ENCODE data around the gene ANO2. TPM values are rescaled to one million over a fixed set of nuclear protein-coding genes. Genes with fewer than 3 reads are reported as not detected.
"Not testable (repeated sequence)": the region's sequence is repeated elsewhere in the genome, so short reads cannot be mapped to it uniquely, and the experiment has no call there.

Gene ANO2
- total RNA-seq, 2 experiments from 2014 or later = not detected

DNA sequence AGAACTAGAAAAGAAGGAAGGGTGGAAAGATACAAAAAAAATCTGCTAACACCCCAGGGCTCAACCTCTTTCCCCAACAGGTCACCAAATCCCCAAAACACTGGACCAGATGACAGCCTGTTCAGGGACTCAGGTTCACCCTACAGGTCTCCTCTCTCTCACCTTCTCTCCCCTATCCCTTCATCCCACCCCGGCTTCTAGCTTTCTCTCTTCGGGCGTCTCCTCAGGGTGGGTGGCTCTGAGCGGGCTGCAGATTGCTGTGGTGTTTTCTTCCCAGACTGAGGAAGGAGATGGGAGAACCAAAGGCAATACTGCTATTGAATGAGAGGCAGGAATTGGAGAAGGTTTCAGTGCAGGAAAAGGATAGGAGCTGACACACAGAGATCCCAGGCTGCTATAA lies 39.3 kb downstream of the ANO2 start:
- no peaks in the 10 kb centered on the region for H3K4me1 Mint-ChIP-seq
- CTCF ChIA-PET = no interaction called here
- H3K9me3 Mint-ChIP-seq (ENCODE audit: low read depth) = no peaks in the 10 kb centered on the region
- H3K27ac Mint-ChIP-seq = no peak overlapping the region
- peak; percentile 8 for DNase-seq
- H3K27me3 Mint-ChIP-seq = peaks cover 2% of the 10 kb centered on the region
- no peaks in the 10 kb centered on the region for H3K36me3 Mint-ChIP-seq
- ATAC-seq = no peak
- H3K4me3 Mint-ChIP-seq = no peak overlapping the region

DNA sequence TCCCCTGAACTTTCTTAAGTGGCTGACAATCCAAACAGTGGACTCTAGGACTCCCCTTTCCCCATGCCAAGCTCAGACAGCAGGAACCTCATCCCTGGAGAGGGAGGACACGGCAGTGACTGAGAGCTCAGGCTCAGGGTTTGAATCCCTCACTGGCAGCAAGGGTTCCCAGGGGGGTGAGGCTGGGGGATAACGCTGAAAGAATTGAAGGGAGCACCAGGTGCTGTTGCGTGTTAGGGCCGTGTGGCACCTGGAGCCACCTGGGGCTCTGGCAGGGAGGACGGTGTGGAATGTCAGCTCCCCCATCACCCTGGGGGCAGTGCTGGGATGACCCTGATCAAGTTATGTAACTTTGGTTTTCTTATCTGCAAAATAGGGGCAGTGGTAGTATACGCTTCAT lies 40.1 kb downstream of the ANO2 start:
- peak; percentile 31 for DNase-seq
- Mint-ChIP-seq H3K27me3 (peaks cover 6% of the 10 kb centered on the region), H3K4me3 (no peak overlapping the region), H3K27ac (no peak overlapping the region), H3K36me3 (no peaks in the 10 kb centered on the region), H3K4me1 (no peaks in the 10 kb centered on the region), H3K9me3 (ENCODE audit: low read depth) (no peaks in the 10 kb centered on the region)
- no peak for ATAC-seq
- CTCF ChIA-PET = no interaction called here

DNA sequence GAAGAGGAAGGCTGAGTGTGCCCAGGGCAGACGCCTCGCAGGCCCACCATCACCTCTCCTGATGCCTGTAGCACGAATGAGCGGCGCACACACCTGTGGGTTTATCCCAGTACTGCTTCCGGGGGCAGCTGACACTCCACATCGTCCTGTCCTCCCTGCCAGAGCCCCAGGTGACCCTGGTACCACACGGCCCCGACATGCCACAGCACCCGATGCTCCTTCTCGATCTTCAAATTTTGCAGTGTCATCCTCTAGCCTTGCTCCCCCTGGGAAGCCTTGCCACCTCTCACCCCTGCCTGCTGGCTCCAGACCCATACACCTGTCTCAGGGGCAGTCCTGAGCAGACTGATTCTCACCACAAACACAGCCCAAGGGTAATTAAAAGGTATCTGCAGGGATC lies 40.6 kb downstream of the ANO2 start:
- Mint-ChIP-seq H3K27ac (no peak overlapping the region), H3K4me3 (no peak overlapping the region), H3K36me3 (no peaks in the 10 kb centered on the region), H3K4me1 (no peaks in the 10 kb centered on the region), H3K9me3 (ENCODE audit: low read depth) (no peaks in the 10 kb centered on the region), H3K27me3 (peaks cover 6% of the 10 kb centered on the region)
- ATAC-seq (no peak), DNase-seq (peak; percentile 31)
- CTCF ChIA-PET = no interaction called here

DNA sequence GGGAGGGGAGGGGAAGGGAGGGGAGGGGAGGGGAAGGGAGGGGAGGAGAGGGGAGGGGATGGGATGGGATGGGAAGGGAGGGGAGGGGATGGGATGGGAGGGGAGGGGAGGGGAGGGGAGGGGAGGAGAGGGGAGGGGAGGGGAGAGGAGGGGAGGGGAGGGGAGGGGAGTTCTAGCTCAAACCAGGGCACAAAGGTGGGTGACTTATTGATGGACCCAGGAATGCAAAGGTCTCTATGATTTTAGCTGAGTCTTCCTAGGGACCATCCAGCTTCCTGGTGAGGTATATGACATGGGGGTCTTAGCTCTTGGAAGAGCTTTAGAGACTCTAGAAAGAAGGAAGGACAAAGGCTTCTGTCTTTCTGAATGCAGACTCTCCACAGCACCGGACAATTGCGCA lies 42.3 kb downstream of the ANO2 start:
- H3K4me3 Mint-ChIP-seq = no peak overlapping the region
- H3K27me3 Mint-ChIP-seq = peaks cover 4% of the 10 kb centered on the region
- H3K27ac Mint-ChIP-seq = no peak overlapping the region
- DNase-seq (no peak), ATAC-seq (no peak)
- H3K9me3 Mint-ChIP-seq (ENCODE audit: low read depth) = no peaks in the 10 kb centered on the region
- H3K4me1 Mint-ChIP-seq = no peaks in the 10 kb centered on the region
- CTCF ChIA-PET = no interaction called here
- H3K36me3 Mint-ChIP-seq = no peaks in the 10 kb centered on the region

DNA sequence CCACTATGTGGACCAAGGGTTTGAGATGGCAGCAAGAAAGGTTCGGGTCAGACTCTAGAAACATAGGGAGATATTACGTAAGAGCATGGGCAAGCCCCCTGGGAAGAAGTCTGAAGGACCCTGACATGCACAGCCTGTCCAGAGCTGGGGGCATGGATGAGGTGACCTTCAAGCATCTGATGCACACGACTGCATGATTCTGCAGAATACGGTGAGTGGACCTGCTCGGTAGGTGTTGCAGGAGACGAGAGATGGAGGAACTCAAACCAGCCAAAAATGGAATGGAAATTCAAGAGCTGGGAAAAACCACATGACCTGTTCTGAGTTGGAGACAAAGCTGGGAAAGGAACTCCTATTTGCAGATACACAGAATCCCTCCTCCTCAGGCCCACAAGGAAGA lies 43.6 kb downstream of the ANO2 start:
- no peak overlapping the region for H3K27ac Mint-ChIP-seq
- ATAC-seq (no peak), DNase-seq (no peak)
- H3K4me3 Mint-ChIP-seq = no peak overlapping the region
- H3K36me3 Mint-ChIP-seq = no peaks in the 10 kb centered on the region
- CTCF ChIA-PET = no interaction called here
- H3K27me3 Mint-ChIP-seq = peaks cover 11% of the 10 kb centered on the region
- no peaks in the 10 kb centered on the region for H3K4me1 Mint-ChIP-seq
- no peaks in the 10 kb centered on the region for H3K9me3 Mint-ChIP-seq (ENCODE audit: low read depth)

DNA sequence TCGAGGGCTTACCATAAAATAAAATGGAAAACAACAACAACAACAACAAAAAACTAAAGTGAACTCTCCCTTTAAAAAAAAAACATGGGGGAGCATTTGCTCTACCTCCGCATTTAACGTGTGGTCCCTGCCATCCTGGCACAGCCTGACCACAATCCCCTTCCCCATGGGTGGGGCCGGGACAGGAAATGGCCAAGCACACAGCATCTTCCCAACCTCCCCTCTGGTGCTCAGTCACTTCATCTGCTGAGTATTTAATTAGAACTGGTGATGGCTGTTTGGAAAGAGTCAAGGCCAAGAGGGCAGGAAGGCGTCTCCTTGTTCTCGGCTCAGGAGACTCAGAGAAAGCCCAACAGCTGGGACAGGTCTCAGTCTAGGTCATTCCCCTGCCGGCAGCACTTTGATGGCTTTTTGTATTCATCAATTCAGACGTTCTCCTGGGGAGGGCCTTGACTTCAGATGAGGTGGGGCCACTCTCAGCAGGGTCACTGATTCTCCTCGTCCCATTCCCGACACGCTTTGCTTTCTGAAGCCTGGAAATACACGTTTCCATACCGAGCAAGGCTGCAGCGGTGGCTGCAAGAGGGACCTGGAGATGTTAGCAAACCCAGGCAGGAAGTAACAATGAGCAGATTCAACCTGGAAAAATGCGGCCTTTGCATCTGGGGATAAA lies 44.4 kb downstream of the ANO2 start:
- DNase-seq (no peak), ATAC-seq (no peak)
- CTCF ChIA-PET = no interaction called here
- no peaks in the 10 kb centered on the region for H3K4me1 Mint-ChIP-seq
- H3K9me3 Mint-ChIP-seq (ENCODE audit: low read depth) = no peaks in the 10 kb centered on the region
- no peak overlapping the region for H3K4me3 Mint-ChIP-seq
- no peak overlapping the region for H3K27ac Mint-ChIP-seq
- H3K36me3 Mint-ChIP-seq = no peaks in the 10 kb centered on the region
- peaks cover 11% of the 10 kb centered on the region for H3K27me3 Mint-ChIP-seq

DNA sequence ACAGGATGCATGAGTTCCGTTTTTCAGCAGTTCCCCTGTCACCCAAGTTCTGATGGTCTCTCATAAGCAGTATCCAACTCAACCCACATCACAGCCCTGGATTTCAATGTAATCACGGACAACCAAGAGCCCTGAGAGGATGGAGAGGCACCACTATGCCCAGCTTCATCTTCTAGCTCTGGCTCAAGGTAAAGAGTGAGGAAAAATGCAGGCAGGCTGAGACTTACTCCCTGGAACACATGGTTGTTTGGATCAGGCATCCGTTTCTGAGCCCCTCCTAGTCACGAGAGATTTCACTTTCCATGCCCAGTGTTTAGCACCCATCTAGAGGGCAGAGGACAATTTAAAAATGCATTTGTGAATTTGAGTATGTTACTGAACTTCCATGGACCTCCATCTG lies 45.0 kb downstream of the ANO2 start:
- Mint-ChIP-seq H3K27me3 (peaks cover 17% of the 10 kb centered on the region), H3K27ac (no peak overlapping the region), H3K4me3 (no peak overlapping the region), H3K9me3 (ENCODE audit: low read depth) (no peaks in the 10 kb centered on the region), H3K4me1 (no peaks in the 10 kb centered on the region), H3K36me3 (no peaks in the 10 kb centered on the region)
- CTCF ChIA-PET = no interaction called here
- no peak for DNase-seq
- no peak for ATAC-seq

DNA sequence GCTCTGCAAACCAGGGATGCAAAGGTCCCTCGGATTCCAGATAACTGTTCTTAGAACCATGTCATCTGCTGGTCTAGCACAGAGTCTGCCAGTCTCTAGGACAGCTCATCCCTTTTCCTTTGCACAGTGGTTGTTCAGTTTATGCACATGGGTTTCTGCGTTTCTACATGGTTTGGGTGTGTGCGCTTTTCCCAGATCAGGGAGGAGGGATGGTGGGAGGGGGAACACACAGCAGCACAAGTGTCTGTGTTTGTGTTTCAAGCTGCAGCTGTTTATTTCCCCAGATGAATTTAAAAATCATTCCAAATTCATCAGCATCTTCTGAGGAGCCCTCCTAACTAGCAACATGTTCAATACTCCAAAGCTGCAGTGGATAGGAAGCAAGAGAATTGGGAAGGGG lies 45.4 kb downstream of the ANO2 start:
- CTCF ChIA-PET = no interaction called here
- Mint-ChIP-seq H3K9me3 (ENCODE audit: low read depth) (no peaks in the 10 kb centered on the region), H3K27me3 (peaks cover 19% of the 10 kb centered on the region), H3K27ac (no peak overlapping the region), H3K36me3 (no peaks in the 10 kb centered on the region), H3K4me1 (no peaks in the 10 kb centered on the region), H3K4me3 (no peak overlapping the region)
- ATAC-seq = no peak
- DNase-seq = no peak

DNA sequence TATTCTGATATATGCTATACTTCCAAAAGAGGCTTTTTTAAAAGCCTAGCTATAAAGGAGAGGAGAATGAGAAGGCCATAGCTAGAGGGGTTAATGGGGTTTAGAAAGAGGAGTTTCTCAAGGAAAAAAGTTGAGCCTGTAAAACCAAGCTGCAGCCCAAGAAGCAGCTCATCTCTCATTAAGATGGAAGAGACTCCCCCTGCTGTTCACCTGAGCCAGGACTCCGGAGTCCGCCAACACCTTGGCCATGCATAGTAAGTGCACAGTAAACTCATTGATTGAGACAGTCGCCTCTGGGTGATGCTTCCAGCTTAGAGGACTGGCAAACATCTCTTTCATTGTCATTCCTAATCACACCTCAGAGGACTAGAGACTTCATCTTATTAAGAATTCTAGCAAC lies 46.2 kb downstream of the ANO2 start:
- no peak for ATAC-seq
- Mint-ChIP-seq H3K36me3 (no peaks in the 10 kb centered on the region), H3K4me1 (no peaks in the 10 kb centered on the region), H3K27ac (no peak overlapping the region), H3K4me3 (no peak overlapping the region), H3K27me3 (peaks cover 24% of the 10 kb centered on the region), H3K9me3 (ENCODE audit: low read depth) (no peaks in the 10 kb centered on the region)
- CTCF ChIA-PET = no interaction called here
- DNase-seq = no peak

DNA sequence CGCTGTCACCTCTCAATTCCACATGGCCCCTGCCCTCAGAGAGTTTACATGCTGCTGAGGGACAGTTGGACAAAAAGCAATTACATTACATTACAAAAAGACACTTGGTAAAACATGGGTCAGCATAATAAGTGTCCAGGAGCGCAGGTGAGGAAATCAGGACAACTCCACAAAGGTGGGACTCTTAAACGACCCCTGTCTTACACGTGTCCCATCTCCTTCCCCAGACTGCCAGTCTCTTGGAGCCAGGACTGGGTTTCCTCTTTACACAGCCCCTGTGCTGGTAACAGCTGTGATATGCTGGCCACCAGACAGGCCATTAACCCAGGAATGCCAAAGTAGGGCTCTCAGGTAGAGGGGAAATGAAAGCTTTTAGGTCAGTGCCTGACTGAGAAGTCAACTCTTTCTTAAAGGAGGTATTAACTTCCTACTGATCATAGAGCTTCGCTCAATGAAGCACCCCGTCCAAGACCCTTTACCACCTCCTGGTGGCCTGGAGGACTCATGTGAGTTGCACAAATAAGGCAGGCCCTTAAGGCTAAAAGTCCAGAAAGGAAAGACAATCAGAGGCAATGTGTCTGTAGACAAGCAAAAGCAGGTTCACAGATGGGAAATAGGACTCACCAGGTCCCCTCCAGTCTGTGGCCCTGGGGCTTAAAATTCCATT lies 55.5 kb downstream of the ANO2 start:
- H3K9me3 Mint-ChIP-seq (ENCODE audit: low read depth) = no peaks in the 10 kb centered on the region

DNA sequence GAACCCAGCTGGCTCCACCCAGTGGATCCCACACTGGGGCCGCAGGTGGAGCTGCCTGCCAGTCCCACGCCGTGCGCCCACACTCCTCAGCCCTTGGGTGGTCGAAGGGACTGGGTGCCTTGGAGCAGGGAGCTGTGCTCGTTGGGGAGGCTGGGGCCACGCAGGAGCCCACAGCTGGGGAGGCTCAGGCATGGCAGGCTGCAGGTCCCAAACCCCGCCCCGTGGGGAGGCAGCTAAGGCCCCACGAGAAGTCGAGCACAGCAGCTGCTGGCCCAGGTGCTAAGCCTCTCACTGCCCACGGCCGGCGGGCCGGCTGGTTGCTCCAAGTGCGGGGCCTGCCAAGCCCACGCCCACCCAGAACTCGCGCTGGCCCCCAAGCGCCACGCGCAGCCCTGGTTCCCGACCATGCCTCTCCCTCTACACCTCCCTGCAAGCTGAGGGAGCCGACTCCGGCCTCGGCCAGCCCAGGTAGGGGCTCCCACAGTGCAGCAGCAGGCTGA lies 56.2 kb downstream of the ANO2 start:
- no peak for ATAC-seq
- DNase-seq = no peak
- CTCF ChIA-PET = no interaction called here
- Mint-ChIP-seq H3K27ac (no peak overlapping the region), H3K4me3 (no peak overlapping the region), H3K9me3 (ENCODE audit: low read depth) (no peaks in the 10 kb centered on the region), H3K27me3 (peaks cover 33% of the 10 kb centered on the region), H3K36me3 (no peaks in the 10 kb centered on the region), H3K4me1 (peaks cover 7% of the 10 kb centered on the region)

More for the DNA sequence above, 55.5 kb downstream of the ANO2 start:
- Mint-ChIP-seq H3K27me3 (peaks cover 36% of the 10 kb centered on the region), H3K4me3 (no peak overlapping the region), H3K36me3 (no peaks in the 10 kb centered on the region), H3K4me1 (peaks cover 7% of the 10 kb centered on the region), H3K27ac (no peak overlapping the region)
- DNase-seq = no peak
- CTCF ChIA-PET = no interaction called here
- ATAC-seq = no peak

DNA sequence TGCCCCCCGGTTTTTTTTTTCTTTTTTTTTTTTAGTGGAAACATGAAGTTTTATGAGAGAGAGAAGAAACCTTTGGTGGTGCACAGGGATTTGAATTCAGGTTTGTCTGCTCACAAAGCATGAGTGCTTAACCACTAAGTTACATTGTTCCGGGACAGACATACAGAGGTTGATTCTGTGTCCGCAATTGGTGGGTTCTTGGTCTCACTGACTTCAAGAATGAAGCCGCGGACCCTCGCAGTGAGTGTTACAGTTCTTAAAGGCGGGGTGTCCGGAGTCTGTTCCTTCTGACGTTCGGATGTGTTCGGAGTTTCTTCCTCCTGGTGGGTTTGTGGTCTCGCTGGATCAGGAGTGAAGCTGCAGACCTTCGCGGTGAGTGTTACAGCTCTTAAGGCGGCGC lies 57.2 kb downstream of the ANO2 start:
- DNase-seq; CTCF ChIA-PET; H3K9me3 Mint-ChIP-seq (ENCODE audit: low read depth); ATAC-seq; H3K36me3 Mint-ChIP-seq; H3K4me1 Mint-ChIP-seq; H3K27ac Mint-ChIP-seq: not testable (repeated sequence)
- Mint-ChIP-seq H3K27me3 (peaks cover 34% of the 10 kb centered on the region), H3K4me3 (peak overlapping the region; percentile 39)

DNA sequence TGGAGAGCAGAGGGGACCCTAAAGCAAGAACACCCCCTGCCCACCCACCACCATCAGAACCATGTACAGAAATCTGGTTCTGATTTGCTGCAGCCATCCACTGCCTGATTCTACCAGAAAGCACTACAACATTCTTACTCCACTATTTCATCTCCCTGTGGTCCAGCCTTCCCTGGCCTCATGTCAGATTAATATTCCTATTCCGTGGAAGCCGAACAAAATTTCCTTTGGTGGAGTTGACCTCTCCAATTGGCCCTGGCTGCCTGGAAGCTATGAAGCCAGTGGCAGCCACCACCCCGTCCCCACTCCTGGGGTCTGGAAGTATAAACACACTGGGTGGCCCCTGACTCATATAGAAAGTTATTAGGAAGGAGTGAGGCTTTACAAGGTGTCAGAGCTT lies 60.2 kb downstream of the ANO2 start:
- DNase-seq (no peak), ATAC-seq (no peak)
- Mint-ChIP-seq H3K4me3 (no peak overlapping the region), H3K9me3 (ENCODE audit: low read depth) (no peaks in the 10 kb centered on the region), H3K27ac (no peak overlapping the region), H3K36me3 (no peaks in the 10 kb centered on the region), H3K4me1 (peaks cover 7% of the 10 kb centered on the region), H3K27me3 (peaks cover 37% of the 10 kb centered on the region)
- CTCF ChIA-PET = no interaction called here

DNA sequence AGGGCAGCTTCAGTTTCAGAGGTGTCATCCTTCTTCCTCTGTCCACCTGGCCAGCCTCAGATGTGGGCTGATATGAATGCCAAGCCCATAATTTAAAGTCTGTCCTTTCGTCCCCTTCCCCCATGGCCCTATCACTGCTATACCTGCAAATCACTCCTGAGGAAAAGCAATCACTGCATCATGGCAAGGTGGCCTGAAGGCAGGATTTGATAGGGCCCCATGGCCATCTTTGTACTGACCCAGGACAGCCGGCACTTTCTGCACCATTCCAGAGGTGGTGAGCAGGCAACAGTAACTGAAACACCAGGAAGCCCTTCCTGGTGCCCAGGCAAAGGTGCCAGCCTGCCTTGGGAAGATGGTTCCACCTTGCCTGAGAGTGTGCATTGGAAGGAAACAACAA lies 60.8 kb downstream of the ANO2 start:
- DNase-seq = no peak
- CTCF ChIA-PET = no interaction called here
- ATAC-seq = no peak
- H3K4me1 Mint-ChIP-seq = peaks cover 7% of the 10 kb centered on the region
- H3K4me3 Mint-ChIP-seq = no peak overlapping the region
- no peaks in the 10 kb centered on the region for H3K9me3 Mint-ChIP-seq (ENCODE audit: low read depth)
- H3K27me3 Mint-ChIP-seq = peaks cover 37% of the 10 kb centered on the region
- H3K36me3 Mint-ChIP-seq = no peaks in the 10 kb centered on the region
- no peak overlapping the region for H3K27ac Mint-ChIP-seq

Data from activated CD8-positive, alpha-beta memory T cell treated with anti-CD3 and anti-CD28 coated beads, Interleukin-2, amount 10 ng/mL, durations not matched to agents 7 days and 5 days (primary cell).